C4-2B (cell line): ENCODE data around the gene WASHC1.
"Not testable (repeated sequence)": the region's sequence is repeated elsewhere in the genome, so short reads cannot be mapped to it uniquely, and the experiment has no call there.

ENCODE experiments used
- ZFX ChIP-seq: fragments of 450-650 bp; IDR thresholded peaks from 2 replicates; pipeline ENCODE4 v1.6.1; 2017
- TF ChIP-seq, protein P1 (sequence below): fragments of 450-650 bp; conservative IDR thresholded peaks from 2 replicates; pipeline ENCODE4 v1.5.1; 2017; ENCODE audit warnings: mild to moderate bottlenecking

DNA sequence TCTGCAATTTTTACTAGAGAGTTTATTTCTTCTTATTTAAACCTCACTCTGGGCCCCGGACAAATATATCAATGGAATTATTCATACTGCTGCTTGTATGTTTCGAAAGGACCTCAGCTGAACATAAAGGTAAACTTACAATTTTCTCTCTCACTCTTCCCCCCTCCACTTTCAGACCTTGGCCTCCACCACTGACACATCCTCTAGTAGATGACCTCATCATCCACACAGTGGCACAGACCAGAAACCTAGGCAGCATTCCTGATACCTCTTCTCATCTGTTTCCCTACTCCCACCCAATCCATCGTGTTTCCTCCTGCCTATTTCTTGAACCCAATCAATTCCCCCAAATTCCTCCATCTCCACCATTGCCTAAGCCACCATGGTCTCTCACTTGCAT, 15.2 kb upstream of the WASHC1 start:
- TF ChIP-seq, protein P1, sequence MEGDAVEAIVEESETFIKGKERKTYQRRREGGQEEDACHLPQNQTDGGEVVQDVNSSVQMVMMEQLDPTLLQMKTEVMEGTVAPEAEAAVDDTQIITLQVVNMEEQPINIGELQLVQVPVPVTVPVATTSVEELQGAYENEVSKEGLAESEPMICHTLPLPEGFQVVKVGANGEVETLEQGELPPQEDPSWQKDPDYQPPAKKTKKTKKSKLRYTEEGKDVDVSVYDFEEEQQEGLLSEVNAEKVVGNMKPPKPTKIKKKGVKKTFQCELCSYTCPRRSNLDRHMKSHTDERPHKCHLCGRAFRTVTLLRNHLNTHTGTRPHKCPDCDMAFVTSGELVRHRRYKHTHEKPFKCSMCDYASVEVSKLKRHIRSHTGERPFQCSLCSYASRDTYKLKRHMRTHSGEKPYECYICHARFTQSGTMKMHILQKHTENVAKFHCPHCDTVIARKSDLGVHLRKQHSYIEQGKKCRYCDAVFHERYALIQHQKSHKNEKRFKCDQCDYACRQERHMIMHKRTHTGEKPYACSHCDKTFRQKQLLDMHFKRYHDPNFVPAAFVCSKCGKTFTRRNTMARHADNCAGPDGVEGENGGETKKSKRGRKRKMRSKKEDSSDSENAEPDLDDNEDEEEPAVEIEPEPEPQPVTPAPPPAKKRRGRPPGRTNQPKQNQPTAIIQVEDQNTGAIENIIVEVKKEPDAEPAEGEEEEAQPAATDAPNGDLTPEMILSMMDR: not testable (repeated sequence)
- not testable (repeated sequence) for TF ChIP-seq ZFX
